HG03039 (cell line): Measurements from ENCODE around the gene CYP27B1.
A peak's percentile ranks its signal among the peaks of the same experiment; 100 is the strongest.

ENCODE experiments used
- ATAC-seq: cut with Tn5 transposase; IDR thresholded peaks from one replicate; pipeline ENCODE4 v1.9.1; 2021; ENCODE audit warnings: mild to moderate bottlenecking, moderate library complexity; ENCODE audit not compliant: unreplicated experiment

The CYP27B1 gene

DNA sequence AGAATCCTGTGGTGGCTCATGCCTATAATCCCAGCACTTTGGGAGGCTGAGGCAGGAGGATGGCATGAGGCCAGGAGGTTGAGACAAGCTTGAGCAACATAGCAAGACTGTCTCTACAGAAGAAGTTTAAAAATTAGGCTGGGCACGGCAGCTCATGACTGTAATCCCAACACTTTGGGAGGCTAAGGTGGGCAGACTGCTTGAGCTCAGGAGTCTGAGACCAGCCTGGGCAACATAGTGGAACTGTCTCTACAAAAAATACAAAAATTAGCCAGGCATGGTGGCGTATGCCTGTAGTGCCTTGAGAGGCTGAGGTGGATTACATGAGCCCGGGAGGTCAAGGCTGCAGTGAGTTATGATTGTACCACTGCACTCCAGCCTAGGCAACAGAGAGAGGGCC lies 998 bp upstream of the CYP27B1 start:
- ATAC-seq, result no peak

DNA sequence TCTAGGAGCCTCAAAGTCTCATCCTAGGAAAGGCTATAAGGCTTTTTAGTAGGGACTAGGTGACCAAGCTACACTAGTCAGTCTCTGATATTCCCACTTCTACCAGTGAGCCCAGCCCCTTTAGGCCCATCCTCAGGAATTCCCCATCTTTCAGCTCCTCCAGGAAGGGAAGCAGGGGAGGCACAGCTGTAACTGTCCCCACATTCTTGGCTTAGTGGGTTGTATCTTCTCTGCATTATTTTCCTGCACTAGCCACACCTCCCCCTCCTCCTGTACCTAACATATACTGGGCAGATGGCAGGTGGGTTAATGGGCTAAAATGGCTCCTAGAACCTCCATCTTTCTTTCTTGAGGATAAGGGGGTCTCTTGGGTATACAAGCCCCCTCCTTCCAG lies 424 bp upstream of the CYP27B1 start:
- no peak for ATAC-seq

DNA sequence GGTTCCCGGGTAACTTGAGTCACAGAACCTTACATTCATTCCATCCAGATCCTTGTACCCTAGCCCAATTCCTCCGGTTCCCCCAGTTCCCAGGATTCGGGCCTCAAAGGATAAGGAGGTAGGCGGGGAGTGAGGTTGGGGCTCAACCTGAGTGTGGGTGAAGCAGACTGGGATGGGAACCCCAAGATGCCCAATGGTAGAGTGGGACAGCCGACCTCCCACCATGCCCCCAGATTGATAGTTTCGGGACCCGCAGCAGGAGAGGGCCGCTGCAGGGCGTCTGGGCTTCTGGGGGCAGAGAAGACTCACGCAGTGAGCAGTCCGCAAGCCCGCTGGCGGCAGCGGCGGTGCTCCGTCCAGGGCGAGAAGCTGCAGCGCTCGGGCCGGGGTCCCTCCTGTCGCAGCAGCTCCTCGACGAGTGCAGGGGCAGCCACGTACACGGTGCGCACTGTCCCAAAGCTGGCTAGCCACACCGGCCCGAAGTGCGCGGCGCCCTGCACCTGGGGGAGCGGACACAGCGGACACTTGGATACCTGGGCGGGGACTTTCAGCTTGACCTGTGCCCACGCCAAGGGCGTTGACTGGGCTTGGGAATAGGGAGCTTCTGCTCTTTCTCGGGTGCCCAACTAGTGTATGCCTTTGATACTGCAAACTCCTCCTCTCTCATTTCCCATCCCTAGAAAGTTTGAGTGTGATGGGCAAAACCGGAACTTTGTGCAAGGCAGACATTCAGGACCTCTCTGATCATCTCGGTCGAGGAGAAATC lies 997 bp downstream of the CYP27B1 start:
- no peak for ATAC-seq

DNA sequence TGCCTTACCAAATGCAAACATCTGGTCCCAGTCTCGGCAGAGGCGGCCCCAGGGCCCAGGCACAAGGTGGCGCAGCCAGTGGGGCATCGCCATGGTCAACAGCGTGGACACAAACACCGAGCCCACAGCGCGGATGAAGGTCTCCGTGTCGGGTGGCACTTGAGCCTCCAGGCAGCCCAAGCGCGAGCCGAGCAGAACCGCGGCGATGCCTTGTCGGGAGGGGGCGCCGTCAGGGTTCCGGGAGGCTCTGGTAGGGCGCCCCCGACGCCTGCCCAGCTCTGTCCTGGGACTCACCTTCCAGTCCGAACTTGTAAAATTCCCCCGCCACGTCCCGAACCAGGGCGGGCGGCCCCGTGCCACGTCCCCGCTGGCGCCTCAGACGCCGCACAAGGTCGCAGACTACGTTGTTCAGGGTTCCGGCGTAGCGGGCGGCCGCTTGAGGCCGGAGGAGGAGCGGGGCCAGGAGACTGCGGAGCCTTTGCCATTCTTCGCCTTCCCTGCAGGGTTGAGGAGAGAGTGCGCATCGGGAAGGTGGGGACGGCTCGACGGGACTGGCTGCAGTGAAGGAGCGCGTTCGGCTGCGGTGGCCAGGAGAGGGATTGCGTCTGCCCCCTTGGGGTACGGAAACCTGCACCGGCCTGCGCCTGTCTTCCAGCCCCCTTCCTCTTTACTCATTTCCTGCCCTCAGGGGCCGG lies 1.7 kb downstream of the CYP27B1 start:
- ATAC-seq, result no peak

DNA sequence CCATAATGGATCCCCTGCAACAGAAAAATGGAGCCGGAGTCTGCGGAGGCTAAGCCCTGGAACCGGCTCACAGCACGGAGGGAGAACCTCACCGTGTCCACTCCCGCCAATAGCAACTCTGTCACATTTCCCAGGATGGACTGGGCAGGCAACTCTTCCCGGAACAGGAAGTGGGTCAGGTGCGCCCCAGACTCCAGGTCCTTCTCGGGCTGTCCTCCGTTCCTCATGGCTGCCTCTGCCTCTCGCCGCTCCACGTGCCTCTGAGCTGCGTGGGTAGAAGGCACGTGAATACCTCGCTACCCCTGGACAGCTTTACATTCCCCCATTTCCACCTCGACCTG lies 2.2 kb downstream of the CYP27B1 start:
- no peak for ATAC-seq

DNA sequence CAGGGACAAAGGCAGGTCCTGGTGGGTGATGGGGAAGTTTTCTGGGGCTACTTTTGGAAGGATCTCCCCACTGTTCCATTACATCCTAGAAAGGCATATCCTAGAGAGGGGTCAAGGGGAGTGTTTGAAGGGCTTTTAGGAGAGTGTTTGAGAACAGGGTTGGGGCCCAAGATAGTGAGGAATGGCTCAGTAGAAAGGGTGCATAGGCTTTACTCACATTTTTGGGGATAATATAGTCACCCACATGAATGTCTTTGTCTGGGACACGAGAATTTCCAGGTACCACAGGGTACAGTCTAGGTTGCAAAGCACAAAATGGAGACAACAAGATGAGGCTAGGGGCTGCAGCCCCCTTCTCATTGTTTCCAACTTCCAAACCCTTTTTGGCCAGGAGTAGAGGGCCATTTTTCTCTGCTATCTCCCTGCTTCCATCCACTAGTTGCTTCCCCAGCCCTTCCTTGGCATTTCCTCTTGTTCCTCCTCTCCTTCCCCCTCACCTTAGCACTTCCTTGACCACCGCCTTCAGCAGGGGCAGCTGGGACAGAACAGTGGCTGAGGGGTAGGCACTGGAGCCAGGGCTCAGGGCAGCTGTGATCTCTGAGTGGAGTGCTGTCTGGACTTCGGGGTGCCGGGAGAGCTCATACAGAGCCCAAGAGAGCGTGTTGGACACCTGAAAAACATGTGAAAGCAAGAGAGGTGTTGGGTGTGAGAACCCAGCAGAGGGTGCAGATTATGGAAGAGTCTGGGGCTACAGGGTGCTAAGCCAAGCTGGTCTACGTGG lies 2.8 kb downstream of the CYP27B1 start:
- no peak for ATAC-seq

DNA sequence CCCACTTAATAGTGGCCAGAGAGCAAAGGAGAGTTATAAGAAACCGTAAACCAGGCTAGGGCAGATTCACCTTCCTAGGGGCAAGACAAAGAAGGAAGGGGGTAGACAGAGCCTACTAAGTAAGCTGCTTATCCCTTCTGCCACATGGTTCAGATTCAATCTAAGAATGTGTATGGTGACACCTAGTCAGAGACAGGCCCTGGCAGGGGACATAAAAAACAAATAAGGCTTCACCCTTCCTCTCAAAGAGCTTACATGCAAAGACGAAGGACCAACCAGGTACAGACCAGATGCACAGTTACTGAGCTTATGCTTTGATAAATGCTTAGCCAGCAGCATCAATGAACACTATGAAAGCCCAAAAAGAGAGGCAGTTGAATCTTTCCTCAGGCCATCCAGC lies 4.4 kb downstream of the CYP27B1 start:
- no peak for ATAC-seq

DNA sequence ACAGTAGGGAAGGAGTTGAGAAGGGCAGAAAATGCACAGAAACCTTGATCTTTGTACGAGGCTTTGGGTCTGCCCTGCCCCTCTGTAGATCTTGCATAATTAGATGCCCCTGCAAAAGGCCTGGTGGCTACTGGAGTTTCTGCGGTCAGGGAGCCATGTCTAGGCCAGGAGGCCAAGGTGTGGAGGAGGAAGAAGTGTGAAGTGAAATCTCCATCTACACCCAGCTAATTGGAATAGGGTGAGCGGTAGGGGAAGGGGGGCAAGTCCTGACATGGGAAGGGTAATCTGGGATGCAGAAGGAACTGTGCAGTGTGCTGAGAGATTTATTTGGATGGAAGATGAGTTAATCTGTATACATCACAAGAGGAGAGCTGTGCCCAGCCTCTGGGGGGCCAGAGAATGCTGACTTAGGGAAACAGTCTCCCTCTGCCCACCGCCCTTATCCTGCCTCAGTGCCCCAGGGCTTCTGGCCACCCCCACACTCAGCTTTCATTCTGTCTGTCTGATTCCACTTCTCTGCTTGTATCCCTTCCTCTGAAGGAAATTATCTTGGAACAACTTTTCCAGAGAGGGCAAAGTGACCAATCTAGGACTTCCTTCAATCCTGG lies 5.4 kb downstream of the CYP27B1 start:
- ATAC-seq, result no peak

DNA sequence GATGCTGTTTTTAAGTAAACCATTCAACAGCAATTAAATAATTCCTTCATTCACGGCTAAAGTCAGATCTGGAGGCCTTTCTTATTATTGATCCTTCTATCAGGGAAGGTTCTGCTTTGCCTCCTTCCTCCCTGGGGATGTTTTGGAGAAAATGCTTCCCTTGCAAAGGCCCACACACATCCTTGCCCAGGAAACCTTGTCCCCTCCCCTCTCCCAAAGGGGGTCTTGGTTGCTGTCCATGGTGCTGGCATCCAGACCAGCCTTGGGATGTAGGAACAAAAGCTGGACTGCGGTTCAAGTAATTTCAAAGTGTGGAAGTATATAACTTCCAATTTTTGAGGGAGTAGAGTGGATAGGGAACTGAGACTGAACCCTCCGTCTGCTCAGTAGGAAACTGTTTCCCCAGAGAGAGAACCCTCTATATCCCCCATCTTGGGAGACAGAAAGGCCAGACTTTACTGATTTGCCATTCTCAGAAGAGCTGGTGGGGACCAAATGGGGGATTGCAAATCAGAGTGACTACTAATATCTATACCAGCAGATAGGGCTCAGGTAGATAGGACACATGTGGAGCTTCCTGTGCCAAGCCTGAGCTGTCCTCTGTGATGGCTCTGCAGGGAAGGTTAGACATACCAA lies 6.4 kb downstream of the CYP27B1 start:
- no peak for ATAC-seq

DNA sequence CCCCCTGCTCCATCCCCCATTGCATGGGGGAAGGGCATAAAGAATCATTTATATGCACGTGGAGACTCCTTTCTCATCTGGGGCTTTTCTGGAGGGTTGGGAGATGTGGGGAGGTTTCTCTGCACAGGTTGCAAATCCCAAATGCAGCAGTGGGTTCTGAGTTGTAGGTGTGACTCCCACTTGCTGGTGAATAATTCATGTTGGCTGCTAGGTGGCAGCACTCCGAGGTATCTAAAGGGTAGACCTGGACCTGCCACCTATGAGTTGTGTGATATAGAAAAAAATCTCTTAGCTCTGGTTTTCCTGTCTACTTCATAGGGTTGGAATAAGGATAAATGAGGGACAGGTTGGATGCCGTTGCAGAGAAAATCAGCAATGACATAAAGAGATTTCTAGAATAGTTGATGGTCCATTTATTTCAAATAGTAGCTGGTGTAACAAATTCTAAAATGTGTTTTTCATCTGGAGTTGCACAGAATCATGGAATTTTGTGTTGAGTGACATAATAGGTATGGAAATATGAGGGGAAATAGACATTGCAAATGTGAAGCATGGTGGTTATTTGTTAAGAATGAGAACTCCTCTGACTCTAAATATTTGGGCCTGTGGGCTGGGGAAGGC lies 7.4 kb downstream of the CYP27B1 start:
- no peak for ATAC-seq

DNA sequence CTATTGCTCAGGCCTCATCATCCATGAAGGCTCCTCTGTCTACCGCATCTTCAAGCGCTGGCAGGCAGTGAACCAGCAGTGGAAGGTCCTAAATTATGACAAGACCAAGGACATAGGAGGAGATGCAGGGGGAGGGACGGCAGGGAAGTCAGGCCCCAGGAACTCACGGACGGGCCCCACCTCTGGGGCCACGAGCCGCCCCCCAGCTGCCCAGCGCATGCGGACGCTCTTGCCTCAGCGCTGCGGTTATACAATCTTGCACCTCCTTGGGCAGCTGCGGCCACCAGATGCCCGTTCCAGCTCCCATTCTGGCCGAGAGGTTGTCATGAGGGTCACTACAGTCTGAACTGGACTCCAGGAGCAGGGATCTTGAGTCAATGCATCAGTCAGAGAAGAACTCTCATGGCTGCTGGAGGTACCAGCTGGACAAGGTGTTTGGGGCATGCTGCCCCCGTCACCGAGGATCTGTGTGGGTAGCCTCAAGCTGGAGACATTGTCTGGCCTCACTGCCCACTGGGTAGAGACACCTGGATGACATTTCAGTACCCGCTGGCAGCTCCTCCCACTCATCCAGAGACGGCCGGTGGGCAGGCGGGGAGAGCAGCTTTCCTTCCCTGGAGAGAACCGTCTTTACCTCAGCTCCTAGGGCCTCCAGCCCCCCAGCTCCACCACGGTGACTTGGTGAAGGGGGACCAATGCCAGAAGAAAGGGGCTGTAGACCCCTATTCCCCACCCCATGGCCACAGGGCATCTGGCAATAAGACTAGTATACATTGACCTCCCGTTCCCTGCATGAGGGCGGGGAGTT lies 8.1 kb downstream of the CYP27B1 start:
- no peak for ATAC-seq

DNA sequence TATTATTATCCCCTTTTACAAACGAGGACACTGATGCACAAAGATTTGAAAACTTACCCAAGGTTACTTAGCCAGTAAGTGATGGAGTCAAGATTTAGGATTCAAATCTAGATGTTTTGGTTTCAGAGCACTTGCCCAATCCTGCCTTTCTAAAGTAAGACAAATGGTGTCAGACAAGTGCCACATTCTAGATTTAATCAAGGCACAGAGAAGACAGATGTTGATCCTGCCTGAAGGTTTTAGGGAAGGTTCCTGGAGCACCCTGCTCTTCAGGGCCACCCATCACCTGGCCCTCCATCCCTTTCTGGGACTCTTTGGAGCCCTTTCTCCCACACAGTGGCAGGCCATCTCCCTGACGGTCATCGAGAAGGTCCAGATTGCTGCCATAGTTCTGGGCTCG lies 9.1 kb downstream of the CYP27B1 start:
- ATAC-seq, result no peak

DNA sequence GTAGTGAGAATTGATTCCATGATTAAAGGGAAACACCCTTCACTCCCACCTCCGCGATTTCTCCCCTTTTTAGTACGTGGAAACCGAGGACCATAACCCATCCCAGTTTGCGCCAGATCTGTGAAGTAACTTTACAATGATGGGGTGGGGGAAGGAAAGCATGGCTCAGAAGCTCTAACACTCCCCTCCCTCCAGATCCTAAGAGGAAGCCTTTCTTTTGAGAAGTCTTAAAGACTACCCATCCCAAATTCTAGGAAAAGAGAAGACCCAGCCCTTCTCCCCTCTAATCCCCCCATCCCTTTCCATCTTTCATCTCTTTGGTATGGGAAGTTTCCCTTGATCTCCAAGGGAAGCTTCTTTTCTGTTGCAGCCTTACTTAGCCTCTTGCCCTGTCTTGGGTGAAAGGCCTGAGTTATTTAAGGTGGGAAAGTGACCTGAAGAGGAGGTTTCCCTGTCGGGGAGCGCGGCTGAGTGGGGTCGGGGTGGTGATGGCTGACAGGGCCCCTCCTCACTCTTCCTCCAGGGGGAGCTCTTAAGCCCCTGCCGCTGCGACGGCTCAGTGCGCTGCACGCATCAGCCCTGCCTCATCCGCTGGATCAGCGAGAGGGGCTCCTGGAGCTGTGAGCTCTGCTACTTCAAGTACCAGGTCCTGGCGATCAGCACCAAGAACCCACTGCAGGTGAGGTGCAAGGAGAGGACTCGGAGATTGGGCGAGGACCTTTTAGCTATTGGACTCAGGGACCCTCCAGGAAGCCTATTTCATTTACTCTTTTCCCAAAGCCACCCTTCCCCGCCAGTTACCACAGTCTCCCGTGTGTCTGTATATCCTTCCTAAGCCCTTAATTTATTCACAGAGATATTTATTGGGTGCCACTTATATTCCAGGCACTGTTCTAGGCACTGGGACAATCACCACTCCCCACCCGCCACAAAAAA lies 10.2 kb downstream of the CYP27B1 start:
- ATAC-seq, result no peak

DNA sequence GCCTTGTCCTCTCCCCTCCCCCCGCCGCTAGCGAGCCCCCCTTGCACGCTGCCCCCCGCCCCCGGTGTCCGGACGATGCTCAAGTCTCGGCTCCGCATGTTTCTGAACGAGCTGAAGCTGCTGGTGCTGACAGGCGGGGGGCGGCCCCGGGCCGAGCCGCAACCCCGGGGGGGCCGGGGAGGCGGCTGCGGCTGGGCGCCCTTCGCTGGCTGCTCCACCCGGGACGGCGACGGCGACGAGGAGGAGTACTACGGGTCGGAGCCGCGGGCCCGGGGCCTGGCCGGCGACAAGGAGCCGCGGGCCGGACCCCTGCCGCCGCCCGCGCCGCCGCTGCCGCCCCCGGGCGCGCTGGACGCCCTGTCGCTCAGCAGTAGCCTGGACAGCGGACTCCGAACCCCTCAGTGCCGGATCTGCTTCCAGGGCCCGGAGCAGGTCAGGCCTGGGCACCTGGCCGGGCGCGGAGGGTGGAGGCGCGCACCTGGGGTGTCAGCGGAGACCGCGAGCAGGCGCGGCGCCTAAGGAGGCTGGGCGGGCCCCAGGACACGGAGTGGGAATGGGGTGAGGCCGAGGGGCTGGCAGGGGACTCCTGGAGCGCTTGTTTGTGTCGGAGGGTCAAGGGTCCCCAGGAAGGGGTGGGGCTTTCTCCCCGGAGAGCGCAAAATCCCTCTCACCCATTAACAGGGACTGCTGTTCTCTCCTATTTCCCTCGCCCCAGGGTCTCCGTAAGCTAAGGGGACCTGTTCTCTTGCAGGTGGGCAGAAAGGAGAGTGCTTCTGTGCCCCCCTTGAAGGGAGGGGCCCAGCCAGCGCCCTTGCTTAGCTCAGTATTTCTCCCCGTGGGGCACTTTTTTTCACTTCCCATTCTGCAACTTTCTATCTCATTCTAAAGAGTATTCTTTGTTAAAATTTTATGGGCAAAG lies 11.2 kb downstream of the CYP27B1 start:
- no peak for ATAC-seq

DNA sequence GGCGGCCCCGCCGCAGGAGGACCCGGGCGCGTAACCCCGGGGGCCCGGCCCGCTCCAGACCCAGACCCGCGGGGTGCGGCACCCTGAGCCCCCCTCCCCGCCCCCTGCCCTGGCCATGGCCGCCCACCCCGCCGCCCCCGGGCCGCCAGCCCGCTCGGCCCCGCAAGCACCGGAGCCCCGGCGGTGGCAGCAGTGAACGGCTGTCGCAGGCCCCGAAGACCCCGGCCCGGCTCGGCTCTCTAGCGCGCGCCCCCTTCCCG lies 11.8 kb downstream of the CYP27B1 start:
- no peak for ATAC-seq

DNA sequence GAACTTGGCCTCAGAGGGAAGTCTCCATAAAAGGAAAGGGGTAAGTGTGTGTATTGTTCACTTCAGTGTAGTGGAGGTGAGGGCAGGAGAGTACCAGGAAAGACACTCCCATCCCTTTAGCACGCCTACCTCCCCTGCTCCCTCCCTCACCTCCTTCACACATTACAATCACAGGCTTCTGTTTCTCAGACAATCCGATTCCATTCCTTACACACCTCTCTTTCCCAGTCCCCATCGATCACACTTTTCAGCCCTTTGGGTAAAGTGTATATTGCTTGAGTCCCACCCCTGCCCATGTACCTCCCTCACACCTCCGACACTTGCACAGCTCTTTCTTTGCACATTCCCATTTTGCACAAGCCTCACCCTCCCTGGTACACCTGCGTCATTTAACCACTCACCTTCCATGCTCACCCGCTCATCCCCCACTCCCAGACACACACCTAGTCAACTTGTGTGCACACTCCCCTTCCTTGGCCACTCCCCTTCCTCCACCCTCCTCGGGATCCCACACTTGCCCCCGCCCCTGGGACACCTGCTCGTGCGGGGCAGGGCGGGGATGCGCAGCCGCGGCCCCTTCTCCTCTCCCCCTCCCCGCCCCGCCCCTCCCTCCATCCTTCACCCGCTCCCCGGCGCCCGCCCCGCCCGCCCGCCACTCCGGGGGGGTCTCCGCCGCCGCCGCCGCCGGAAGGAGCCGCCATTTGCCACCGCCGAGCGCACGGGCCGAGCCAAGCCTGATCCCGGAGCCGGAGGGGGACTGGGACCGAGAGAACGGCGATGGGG lies 12.3 kb downstream of the CYP27B1 start, which contains the start of gene MARCHF9:
TSS of gene MARCHF9 (plus strand) at position 693 of the 783 bp plus-strand sequence. CDS start 426 bp downstream, outside the sequence.
- peak; percentile 29 for ATAC-seq

DNA sequence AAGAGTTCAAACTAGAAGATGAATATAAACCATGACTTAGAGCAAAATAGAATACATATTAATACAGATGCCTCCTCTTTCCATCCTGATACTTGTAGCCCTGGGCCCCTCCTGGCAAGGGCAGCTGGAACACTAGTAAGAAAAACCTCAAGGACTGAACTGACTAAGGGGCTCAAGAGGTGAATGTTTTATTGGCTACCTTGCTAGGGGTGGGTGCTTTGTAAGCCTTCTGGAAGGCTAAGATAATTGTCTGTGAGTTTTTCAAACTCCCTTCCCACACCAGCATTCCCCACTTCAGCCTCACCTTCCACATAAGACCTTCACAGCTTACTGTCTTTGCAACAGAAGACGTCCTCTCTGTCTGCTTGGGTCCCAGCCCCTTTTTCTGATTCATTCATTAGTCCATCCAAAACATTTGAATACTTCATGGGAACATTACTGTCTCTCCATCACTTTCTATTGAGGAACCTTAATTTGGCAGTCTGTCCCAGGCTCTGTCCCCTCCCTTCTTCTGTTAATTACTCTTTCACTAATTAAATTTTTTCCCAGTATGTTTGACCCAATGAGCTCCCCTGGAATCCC lies 13.0 kb downstream of the CYP27B1 start:
- no peak for ATAC-seq
